Breast epithelium (tissue), 3 donors: ENCODE results near the gene ROS1.

ENCODE experiments used
- CTCF ChIP-seq, 3 donors: fragments of 450-650 bp; IDR thresholded peaks; one replicate each; pipeline ENCODE4 v1.5.1; 2016 to 2017; ENCODE audit warnings: antibody characterized with exemption in 3 of 3, mild to moderate bottlenecking in 3 of 3, moderate library complexity in 3 of 3
- POLR2A ChIP-seq: fragments of 450-650 bp; IDR thresholded peaks from one replicate; pipeline ENCODE4 v1.6.1; 2016; ENCODE audit warnings: antibody characterized with exemption, mild to moderate bottlenecking, moderate library complexity
- POLR2AphosphoS5 ChIP-seq, 3 donors: sonication (generic); formaldehyde crosslinking; IDR thresholded peaks; one replicate each; pipeline ENCODE4 v1.6.1; 2017; ENCODE audit warnings: antibody characterized with exemption in 3 of 3

- TF ChIP-seq POLR2A (no peak), CTCF (IDR thresholded peaks at IDR 0.05) (no peak), POLR2AphosphoS5 (IDR thresholded peaks at IDR 0.05) (no peak)
These were observed 41.1 kb downstream of the ROS1 start for GRCh38 chr6:117384659-117385058.
